H9 (cell line): ENCODE results near the gene TTC28. TPM values are rescaled to one million over a fixed set of nuclear protein-coding genes. Genes with fewer than 3 reads are reported as not detected.
A peak's percentile ranks its signal among the peaks of the same experiment; 100 is the strongest.

ENCODE experiments used
- DNase-seq: peaks from one replicate; pipeline ENCODE4 v3.0.0-alpha.2; 2017
- H2AFZ ChIP-seq: one replicate; pipeline ENCODE4 v1.6.1; 2013; ENCODE audit warnings: mild to moderate bottlenecking, low read length, control low read depth, moderate library complexity
- H2AK5ac ChIP-seq: 2 replicates; pipeline ENCODE4 v1.6.1; 2013; ENCODE audit warnings: low read length, control low read depth, mixed read lengths; ENCODE audit not compliant: insufficient read length
- H2BK120ac ChIP-seq: one replicate; pipeline ENCODE4 v1.6.1; 2013; ENCODE audit warnings: low read depth, mild to moderate bottlenecking, low read length, control low read depth, inconsistent platforms; ENCODE audit not compliant: poor library complexity, severe bottlenecking
- H2BK12ac ChIP-seq: 2 replicates; pipeline ENCODE4 v1.6.1; 2013; ENCODE audit warnings: low read length, control low read depth, mixed read lengths, low read depth; ENCODE audit not compliant: insufficient read length
- H2BK15ac ChIP-seq: 2 replicates; pipeline ENCODE4 v1.6.1; 2013; ENCODE audit warnings: low read depth, low read length, control low read depth
- H2BK20ac ChIP-seq: one replicate; pipeline ENCODE4 v1.6.1; 2013; ENCODE audit warnings: low read depth, mild to moderate bottlenecking, low read length, control low read depth, inconsistent platforms; ENCODE audit not compliant: poor library complexity, severe bottlenecking
- H2BK5ac ChIP-seq: 2 replicates; pipeline ENCODE4 v1.6.1; 2013; ENCODE audit warnings: low read length, control low read depth, mixed read lengths; ENCODE audit not compliant: insufficient read length
- H3K14ac ChIP-seq: 2 replicates; pipeline ENCODE4 v1.6.1; 2013; ENCODE audit warnings: low read length, control low read depth; ENCODE audit not compliant: insufficient read depth
- H3K18ac ChIP-seq: 2 replicates; pipeline ENCODE4 v1.6.1; 2013; ENCODE audit warnings: low read depth, mild to moderate bottlenecking, mixed read lengths, low read length, control low read depth; ENCODE audit not compliant: insufficient read length
- H3K23ac ChIP-seq: 2 replicates; pipeline ENCODE4 v1.6.1; 2013; ENCODE audit warnings: low read length, control low read depth, mixed read lengths, low read depth; ENCODE audit not compliant: insufficient read length
- H3K23me2 ChIP-seq: 2 replicates; pipeline ENCODE4 v1.6.1; 2013; ENCODE audit warnings: low read depth, mild to moderate bottlenecking, mixed read lengths, low read length, control low read depth; ENCODE audit not compliant: insufficient read length, poor library complexity, severe bottlenecking
- H3K27ac ChIP-seq: 2 replicates; pipeline ENCODE4 v1.5.1; 2013; ENCODE audit warnings: low read length, control low read depth, mixed read lengths, low read depth; ENCODE audit not compliant: insufficient read length
- H3K27me3 ChIP-seq: 2 replicates; pipeline ENCODE4 v1.6.1; 2013; ENCODE audit warnings: low read length, control low read depth, inconsistent platforms; ENCODE audit not compliant: insufficient read depth
- H3K4ac ChIP-seq: 2 replicates; pipeline ENCODE4 v1.6.1; 2013; ENCODE audit warnings: low read depth, mild to moderate bottlenecking, control low read depth, inconsistent platforms, low read length, moderate library complexity
- H3K4me1 ChIP-seq: 2 replicates; pipeline ENCODE4 v1.6.1; 2013; ENCODE audit warnings: low read length, control low read depth, inconsistent platforms; ENCODE audit not compliant: insufficient read depth
- H3K4me2 ChIP-seq: 2 replicates; pipeline ENCODE4 v1.6.1; 2013; ENCODE audit warnings: low read length, control low read depth, mixed read lengths; ENCODE audit not compliant: insufficient read length, insufficient read depth
- H3K56ac ChIP-seq: 2 replicates; pipeline ENCODE4 v1.6.1; 2013; ENCODE audit warnings: low read depth, mild to moderate bottlenecking, mixed read lengths, low read length, control low read depth; ENCODE audit not compliant: insufficient read length
- H3K79me1 ChIP-seq: 2 replicates; pipeline ENCODE4 v1.6.1; 2013; ENCODE audit warnings: low read depth, mild to moderate bottlenecking, moderate library complexity, low read length, control low read depth, inconsistent platforms; ENCODE audit not compliant: insufficient read depth, poor library complexity, severe bottlenecking
- H3K79me2 ChIP-seq: 2 replicates; pipeline ENCODE4 v1.6.1; 2013; ENCODE audit warnings: low read length, control low read depth, inconsistent platforms; ENCODE audit not compliant: insufficient read depth
- H3K9ac ChIP-seq: 2 replicates; pipeline ENCODE4 v1.6.1; 2013; ENCODE audit warnings: low read length, control low read depth, mixed read lengths; ENCODE audit not compliant: insufficient read length; ENCODE audit errors: extremely low read depth
- H3K9me3 ChIP-seq: one replicate; pipeline ENCODE4 v1.6.1; 2013; ENCODE audit warnings: low read depth, low read length, inconsistent platforms; ENCODE audit not compliant: control insufficient read depth
- H3T11ph ChIP-seq: one replicate; pipeline ENCODE4 v1.6.1; 2013; ENCODE audit warnings: mild to moderate bottlenecking, low read length, control low read depth, inconsistent platforms
- H4K20me1 ChIP-seq: one replicate; pipeline ENCODE4 v1.6.1; 2013; ENCODE audit not compliant: control insufficient read depth, insufficient read length, insufficient read depth
- H4K5ac ChIP-seq: 2 replicates; pipeline ENCODE4 v1.6.1; 2013; ENCODE audit warnings: low read depth, mild to moderate bottlenecking, mixed read lengths, low read length, control low read depth; ENCODE audit not compliant: insufficient read length
- H4K8ac ChIP-seq: replicated peaks from 2 replicates; pipeline ENCODE4 v1.6.1; 2013; ENCODE audit warnings: low read length, control low read depth, mixed read lengths, low read depth; ENCODE audit not compliant: insufficient read length
- H4K91ac ChIP-seq: 2 replicates; pipeline ENCODE4 v1.6.1; 2013; ENCODE audit warnings: low read depth, mild to moderate bottlenecking, moderate library complexity, mixed read lengths, low read length, control low read depth; ENCODE audit not compliant: insufficient read length
- H3K27ac Mint-ChIP-seq, 3 experiments: 2 replicates in 2 of 3; 3 replicates in 1 of 3; pipeline ENCODE4 v1.8.0; 2020 to 2021; ENCODE audit warnings: mixed read lengths in 3 of 3, mild to moderate bottlenecking in 1 of 3, moderate library complexity in 1 of 3
- H3K27me3 Mint-ChIP-seq: 2 replicates; pipeline ENCODE4 v1.8.0; 2021; ENCODE audit warnings: low read depth, mild to moderate bottlenecking, moderate library complexity, mixed read lengths
- H3K36me3 Mint-ChIP-seq, 3 experiments: 2 replicates in 2 of 3; 3 replicates in 1 of 3; pipeline ENCODE4 v1.8.0; 2020 to 2021; ENCODE audit warnings: low read depth in 3 of 3, mixed read lengths in 3 of 3; ENCODE audit not compliant: insufficient read depth in 1 of 3
- H3K4me1 Mint-ChIP-seq, 2 experiments: 2 replicates each; pipeline ENCODE4 v1.8.0; 2020; ENCODE audit warnings: mixed read lengths in 2 of 2
- H3K4me3 Mint-ChIP-seq, 2 experiments: 2 replicates in 1 of 2; 3 replicates in 1 of 2; pipeline ENCODE4 v1.8.0; 2020 to 2021; ENCODE audit warnings: mild to moderate bottlenecking in 2 of 2, mixed read lengths in 2 of 2, moderate library complexity in 1 of 2
- H3K9me3 Mint-ChIP-seq, 2 experiments: 2 replicates in 1 of 2; 3 replicates in 1 of 2; pipeline ENCODE4 v1.8.0; 2020; ENCODE audit warnings: mild to moderate bottlenecking in 2 of 2, mixed read lengths in 2 of 2, moderate library complexity in 1 of 2
- CTCF ChIP-seq: fragments of 200-600 bp; sonication (generic); conservative IDR thresholded peaks from 3 replicates; pipeline ENCODE4 v1.8.0; 2021; ENCODE audit warnings: antibody characterized with exemption, mild to moderate bottlenecking
- WGBS: extraction: QIAGEN DNeasy Blood & Tissue Kit; methylation state at CpG from one replicate; pipeline ENCODE4 v1.1.7; 2013; ENCODE audit warnings: missing lambda C conversion rate, low lambda C conversion rate, mixed read lengths; ENCODE audit not compliant: insufficient read length; ENCODE audit errors: extremely low coverage; 5-methylcytosine and 5-hydroxymethylcytosine counted together
- total RNA-seq: library from RNA; stranded (reverse); gene quantifications from 2 replicates; pipeline ENCODE4 v1.2.1, GENCODE V29; 2021

Gene TTC28
- total RNA-seq, 1 experiment from 2014 or later = 13.6 TPM

GRCh38 chr22:28381429-28382167 is 298.0 kb downstream of the TTC28 start:
- peak overlapping the region in 1 of 3 experiments; percentile 72; a peak in 2 of 7 replicates for H3K27ac Mint-ChIP-seq
- Histone ChIP-seq H2BK5ac (no peak overlapping the region), H3K18ac (no peak overlapping the region), H2BK120ac (no peak overlapping the region), H2AK5ac (no peak overlapping the region), H3K56ac (no peak overlapping the region), H3K23me2 (no peaks in the 10 kb centered on the region), H3K79me2 (no peaks in the 10 kb centered on the region), H3K4ac (no peak overlapping the region), H2BK20ac (no peak overlapping the region), H3K4me1 (no peaks in the 10 kb centered on the region), H3T11ph (no peak overlapping the region), H4K20me1 (no peaks in the 10 kb centered on the region), H3K23ac (no peak overlapping the region), H3K27me3 (no peaks in the 10 kb centered on the region), H3K9me3 (no peaks in the 10 kb centered on the region), H2BK12ac (no peak overlapping the region), H3K4me2 (no peak overlapping the region), H2BK15ac (no peak overlapping the region), H3K14ac (no peak overlapping the region), H2AFZ (no peak overlapping the region), H3K79me1 (no peaks in the 10 kb centered on the region), H4K5ac (no peak overlapping the region), H4K91ac (no peak overlapping the region), H3K27ac (no peak overlapping the region), H4K8ac (no peak overlapping the region), H3K9ac (no peak overlapping the region)
- H3K4me3 Mint-ChIP-seq = no peak overlapping the region
- no peaks in the 10 kb centered on the region for H3K27me3 Mint-ChIP-seq
- no peak for TF ChIP-seq CTCF
- peaks cover 11 to 15% of the 10 kb centered on the region in 2 experiments for H3K4me1 Mint-ChIP-seq
- no peak for DNase-seq
- no CpG with 5 or more reads among the region's 3 CpGs for WGBS
- H3K36me3 Mint-ChIP-seq = no peaks in the 10 kb centered on the region; a peak in 1 of 7 replicates
- H3K9me3 Mint-ChIP-seq = no peaks in the 10 kb centered on the region; a peak in 1 of 5 replicates
